SK-N-SH treated with all-trans-retinoic acid at 6 μM for 48 hours (cell line): ENCODE results near the gene GREM2.

ENCODE experiments used
- ATAC-seq: fragments of 200-7000 bp; cut with Tn5 transposase; 3 replicates; pipeline ENCODE4 v1.9.1; 2020; ENCODE audit warnings: mild to moderate bottlenecking, moderate library complexity
- ARNTL ChIP-seq: fragments of 450-650 bp; formaldehyde crosslinking; IDR thresholded peaks from 2 replicates; pipeline ENCODE4 v1.5.0; 2020; ENCODE audit warnings: low read depth, mild to moderate bottlenecking, moderate library complexity, borderline replicate concordance
- CSDC2 ChIP-seq: fragments of 250-450 bp; sonication (Bioruptor Pico); IDR thresholded peaks from 2 replicates; pipeline ENCODE4 v1.5.0; 2020; ENCODE audit warnings: mild to moderate bottlenecking, moderate library complexity
- ESRRG ChIP-seq: fragments of 250-450 bp; sonication (Bioruptor Pico); IDR thresholded peaks from 2 replicates; pipeline ENCODE4 v1.6.1; 2021; ENCODE audit warnings: mild to moderate bottlenecking
- GLIS3 ChIP-seq: fragments of 250-450 bp; sonication (Bioruptor Pico); IDR thresholded peaks from 2 replicates; pipeline ENCODE4 v1.5.0; 2020; ENCODE audit warnings: mild to moderate bottlenecking, moderate library complexity
- ISL1 ChIP-seq: fragments of 250-450 bp; sonication (Bioruptor Pico); IDR thresholded peaks from 2 replicates; pipeline ENCODE4 v2.1.2; 2022; ENCODE audit warnings: mild to moderate bottlenecking, moderate library complexity
- OSR1 ChIP-seq: fragments of 250-450 bp; sonication (Bioruptor Pico); IDR thresholded peaks from 2 replicates; pipeline ENCODE4 v1.8.0; 2022; ENCODE audit warnings: moderate library complexity, mild to moderate bottlenecking, inconsistent platforms
- PPARA ChIP-seq: fragments of 250-450 bp; sonication (Bioruptor Pico); IDR thresholded peaks from 2 replicates; pipeline ENCODE4 v1.5.0; 2020; ENCODE audit warnings: mild to moderate bottlenecking, borderline replicate concordance
- RARB ChIP-seq: fragments of 250-450 bp; sonication (Bioruptor Pico); IDR thresholded peaks from 2 replicates; pipeline ENCODE4 v1.8.0; 2021; ENCODE audit warnings: mild to moderate bottlenecking, moderate library complexity
- SNAI2 ChIP-seq: fragments of 250-450 bp; sonication (Bioruptor Pico); IDR thresholded peaks from 2 replicates; pipeline ENCODE4 v1.5.0; 2020; ENCODE audit warnings: mild to moderate bottlenecking, moderate library complexity
- TOX ChIP-seq: fragments of 250-450 bp; sonication (Bioruptor Pico); IDR thresholded peaks from 2 replicates; pipeline ENCODE4 v1.8.0; 2021; ENCODE audit warnings: mild to moderate bottlenecking, moderate library complexity, borderline replicate concordance
- ZFP3 ChIP-seq: fragments of 250-450 bp; sonication (Bioruptor Pico); IDR thresholded peaks from 2 replicates; pipeline ENCODE4 v1.5.0; 2020; ENCODE audit warnings: mild to moderate bottlenecking, moderate library complexity
- ZFP30 ChIP-seq: fragments of 450-650 bp; formaldehyde crosslinking; IDR thresholded peaks from 2 replicates; pipeline ENCODE4 v1.5.0; 2022; ENCODE audit warnings: mild to moderate bottlenecking, moderate library complexity
- ZNF565 ChIP-seq: fragments of 450-650 bp; formaldehyde crosslinking; conservative IDR thresholded peaks from 2 replicates; pipeline ENCODE4 v1.5.0; 2020; ENCODE audit warnings: low read depth, mild to moderate bottlenecking, moderate library complexity
- ZNF8 ChIP-seq: fragments of 450-650 bp; formaldehyde crosslinking; IDR thresholded peaks from 2 replicates; pipeline ENCODE4 v1.5.0; 2020; ENCODE audit warnings: mild to moderate bottlenecking, moderate library complexity
- TF ChIP-seq, protein P1 (sequence below): fragments of 250-450 bp; sonication (Bioruptor Pico); IDR thresholded peaks from 2 replicates; pipeline ENCODE4 v1.5.1; 2020; ENCODE audit warnings: low read depth, mild to moderate bottlenecking, moderate library complexity
- TF ChIP-seq, protein P2 (sequence below): fragments of 250-450 bp; sonication (Bioruptor Pico); IDR thresholded peaks from 2 replicates; pipeline ENCODE4 v1.8.0; 2020; ENCODE audit warnings: mild to moderate bottlenecking, moderate library complexity, borderline replicate concordance
- TF ChIP-seq, protein P3 (sequence below): fragments of 250-450 bp; sonication (Bioruptor Pico); IDR thresholded peaks from 2 replicates; pipeline ENCODE4 v1.5.1; 2021; ENCODE audit warnings: mild to moderate bottlenecking, moderate library complexity
- TF ChIP-seq, protein P4 (sequence below): fragments of 250-450 bp; sonication (Bioruptor Pico); IDR thresholded peaks from 2 replicates; pipeline ENCODE4 v1.8.0; 2021; ENCODE audit warnings: low read depth, mild to moderate bottlenecking, moderate library complexity, borderline replicate concordance
- TF ChIP-seq, protein P5 (sequence below): fragments of 250-450 bp; sonication (Bioruptor Pico); IDR thresholded peaks from 2 replicates; pipeline ENCODE4 v1.5.0; 2020; ENCODE audit warnings: mild to moderate bottlenecking, moderate library complexity

Gene GREM2

DNA sequence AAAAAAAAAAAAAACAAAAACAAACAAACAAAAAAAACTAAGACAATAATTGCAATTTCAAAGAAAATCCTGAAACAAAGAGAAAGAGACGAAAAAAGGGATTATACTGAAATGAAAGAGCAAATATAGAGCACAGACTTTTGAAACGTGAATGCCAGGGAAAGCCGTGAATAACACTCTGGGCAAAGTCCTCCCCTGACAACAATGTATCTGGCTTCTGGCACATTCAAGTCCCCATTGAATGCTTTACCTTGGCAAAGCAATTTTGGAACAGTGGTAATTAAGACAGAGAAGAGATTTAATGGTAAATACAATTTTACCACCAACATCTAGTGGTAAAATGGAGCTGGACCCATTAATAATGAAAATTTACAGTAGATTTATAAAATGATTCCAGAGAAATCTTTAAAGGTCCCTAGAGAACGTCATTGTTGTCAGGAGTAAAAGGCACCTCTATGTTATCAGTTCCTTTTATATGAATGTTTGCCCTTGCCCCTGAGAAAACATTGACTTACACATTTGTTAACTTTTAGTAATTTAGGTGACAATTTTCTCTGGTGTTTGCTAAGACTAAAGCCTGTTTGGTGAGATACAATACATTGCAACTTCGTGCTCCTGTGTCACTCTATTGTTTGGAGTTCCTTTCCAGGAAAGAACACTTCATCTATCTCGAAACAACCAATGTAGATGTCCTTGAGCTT is 89.7 kb downstream of the GREM2 start:
- no peak for ATAC-seq
- TF ChIP-seq SNAI2 (CRISPR knock-in tag) (no peak), TOX (CRISPR knock-in tag) (no peak), ZNF8 (CRISPR knock-in tag) (no peak), GLIS3 (CRISPR knock-in tag) (no peak), ZNF565 (CRISPR knock-in tag) (no peak), PPARA (CRISPR knock-in tag) (no peak), ZFP30 (CRISPR knock-in tag) (no peak), ARNTL (CRISPR knock-in tag) (no peak), CSDC2 (CRISPR knock-in tag) (no peak)
- TF ChIP-seq, protein P1, sequence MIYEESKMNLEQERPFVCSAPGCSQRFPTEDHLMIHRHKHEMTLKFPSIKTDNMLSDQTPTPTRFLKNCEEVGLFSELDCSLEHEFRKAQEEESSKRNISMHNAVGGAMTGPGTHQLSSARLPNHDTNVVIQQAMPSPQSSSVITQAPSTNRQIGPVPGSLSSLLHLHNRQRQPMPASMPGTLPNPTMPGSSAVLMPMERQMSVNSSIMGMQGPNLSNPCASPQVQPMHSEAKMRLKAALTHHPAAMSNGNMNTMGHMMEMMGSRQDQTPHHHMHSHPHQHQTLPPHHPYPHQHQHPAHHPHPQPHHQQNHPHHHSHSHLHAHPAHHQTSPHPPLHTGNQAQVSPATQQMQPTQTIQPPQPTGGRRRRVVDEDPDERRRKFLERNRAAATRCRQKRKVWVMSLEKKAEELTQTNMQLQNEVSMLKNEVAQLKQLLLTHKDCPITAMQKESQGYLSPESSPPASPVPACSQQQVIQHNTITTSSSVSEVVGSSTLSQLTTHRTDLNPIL (CRISPR knock-in tag): no peak
- TF ChIP-seq, protein P2, sequence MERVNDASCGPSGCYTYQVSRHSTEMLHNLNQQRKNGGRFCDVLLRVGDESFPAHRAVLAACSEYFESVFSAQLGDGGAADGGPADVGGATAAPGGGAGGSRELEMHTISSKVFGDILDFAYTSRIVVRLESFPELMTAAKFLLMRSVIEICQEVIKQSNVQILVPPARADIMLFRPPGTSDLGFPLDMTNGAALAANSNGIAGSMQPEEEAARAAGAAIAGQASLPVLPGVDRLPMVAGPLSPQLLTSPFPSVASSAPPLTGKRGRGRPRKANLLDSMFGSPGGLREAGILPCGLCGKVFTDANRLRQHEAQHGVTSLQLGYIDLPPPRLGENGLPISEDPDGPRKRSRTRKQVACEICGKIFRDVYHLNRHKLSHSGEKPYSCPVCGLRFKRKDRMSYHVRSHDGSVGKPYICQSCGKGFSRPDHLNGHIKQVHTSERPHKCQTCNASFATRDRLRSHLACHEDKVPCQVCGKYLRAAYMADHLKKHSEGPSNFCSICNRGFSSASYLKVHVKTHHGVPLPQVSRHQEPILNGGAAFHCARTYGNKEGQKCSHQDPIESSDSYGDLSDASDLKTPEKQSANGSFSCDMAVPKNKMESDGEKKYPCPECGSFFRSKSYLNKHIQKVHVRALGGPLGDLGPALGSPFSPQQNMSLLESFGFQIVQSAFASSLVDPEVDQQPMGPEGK (CRISPR knock-in tag): no peak
- TF ChIP-seq, protein P3, sequence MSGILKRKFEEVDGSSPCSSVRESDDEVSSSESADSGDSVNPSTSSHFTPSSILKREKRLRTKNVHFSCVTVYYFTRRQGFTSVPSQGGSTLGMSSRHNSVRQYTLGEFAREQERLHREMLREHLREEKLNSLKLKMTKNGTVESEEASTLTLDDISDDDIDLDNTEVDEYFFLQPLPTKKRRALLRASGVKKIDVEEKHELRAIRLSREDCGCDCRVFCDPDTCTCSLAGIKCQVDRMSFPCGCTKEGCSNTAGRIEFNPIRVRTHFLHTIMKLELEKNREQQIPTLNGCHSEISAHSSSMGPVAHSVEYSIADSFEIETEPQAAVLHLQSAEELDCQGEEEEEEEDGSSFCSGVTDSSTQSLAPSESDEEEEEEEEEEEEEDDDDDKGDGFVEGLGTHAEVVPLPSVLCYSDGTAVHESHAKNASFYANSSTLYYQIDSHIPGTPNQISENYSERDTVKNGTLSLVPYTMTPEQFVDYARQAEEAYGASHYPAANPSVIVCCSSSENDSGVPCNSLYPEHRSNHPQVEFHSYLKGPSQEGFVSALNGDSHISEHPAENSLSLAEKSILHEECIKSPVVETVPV (CRISPR knock-in tag): no peak

DNA sequence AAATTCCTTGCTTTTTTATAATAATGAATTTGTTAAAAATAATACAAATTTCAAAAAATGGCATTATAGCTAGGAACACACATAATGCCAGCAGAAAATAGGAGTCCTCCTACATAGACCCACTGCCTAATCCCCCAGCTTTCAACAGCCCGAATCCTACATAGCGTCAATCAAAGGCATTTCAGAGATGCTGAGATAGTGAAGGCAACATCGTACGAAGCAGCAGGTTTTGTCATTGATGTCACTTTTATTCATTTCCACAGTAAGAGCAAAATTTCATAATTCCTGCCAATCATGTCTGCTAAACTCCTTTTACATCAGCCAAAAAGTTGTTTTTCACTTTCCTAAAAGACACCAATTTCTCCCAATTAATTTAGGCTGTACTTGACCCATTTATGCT is 94.1 kb downstream of the GREM2 start:
- TF ChIP-seq, protein P2 (CRISPR knock-in tag): no peak
- no peak for TF ChIP-seq GLIS3 (CRISPR knock-in tag)
- TF ChIP-seq RARB: no peak
- TF ChIP-seq ZFP30 (CRISPR knock-in tag): no peak
- no peak for TF ChIP-seq ZFP3 (CRISPR knock-in tag)
- TF ChIP-seq OSR1 (CRISPR knock-in tag): no peak
- TF ChIP-seq CSDC2 (CRISPR knock-in tag): no peak
- TF ChIP-seq ESRRG: no peak
- TF ChIP-seq, protein P4, sequence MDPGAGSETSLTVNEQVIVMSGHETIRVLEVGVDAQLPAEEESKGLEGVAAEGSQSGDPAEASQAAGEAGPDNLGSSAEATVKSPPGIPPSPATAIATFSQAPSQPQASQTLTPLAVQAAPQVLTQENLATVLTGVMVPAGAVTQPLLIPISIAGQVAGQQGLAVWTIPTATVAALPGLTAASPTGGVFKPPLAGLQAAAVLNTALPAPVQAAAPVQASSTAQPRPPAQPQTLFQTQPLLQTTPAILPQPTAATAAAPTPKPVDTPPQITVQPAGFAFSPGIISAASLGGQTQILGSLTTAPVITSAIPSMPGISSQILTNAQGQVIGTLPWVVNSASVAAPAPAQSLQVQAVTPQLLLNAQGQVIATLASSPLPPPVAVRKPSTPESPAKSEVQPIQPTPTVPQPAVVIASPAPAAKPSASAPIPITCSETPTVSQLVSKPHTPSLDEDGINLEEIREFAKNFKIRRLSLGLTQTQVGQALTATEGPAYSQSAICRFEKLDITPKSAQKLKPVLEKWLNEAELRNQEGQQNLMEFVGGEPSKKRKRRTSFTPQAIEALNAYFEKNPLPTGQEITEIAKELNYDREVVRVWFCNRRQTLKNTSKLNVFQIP (CRISPR knock-in tag): no peak
- TF ChIP-seq, protein P1 (CRISPR knock-in tag): no peak
- TF ChIP-seq, protein P3 (CRISPR knock-in tag): no peak
- no peak for TF ChIP-seq ISL1
- TF ChIP-seq, protein P5, sequence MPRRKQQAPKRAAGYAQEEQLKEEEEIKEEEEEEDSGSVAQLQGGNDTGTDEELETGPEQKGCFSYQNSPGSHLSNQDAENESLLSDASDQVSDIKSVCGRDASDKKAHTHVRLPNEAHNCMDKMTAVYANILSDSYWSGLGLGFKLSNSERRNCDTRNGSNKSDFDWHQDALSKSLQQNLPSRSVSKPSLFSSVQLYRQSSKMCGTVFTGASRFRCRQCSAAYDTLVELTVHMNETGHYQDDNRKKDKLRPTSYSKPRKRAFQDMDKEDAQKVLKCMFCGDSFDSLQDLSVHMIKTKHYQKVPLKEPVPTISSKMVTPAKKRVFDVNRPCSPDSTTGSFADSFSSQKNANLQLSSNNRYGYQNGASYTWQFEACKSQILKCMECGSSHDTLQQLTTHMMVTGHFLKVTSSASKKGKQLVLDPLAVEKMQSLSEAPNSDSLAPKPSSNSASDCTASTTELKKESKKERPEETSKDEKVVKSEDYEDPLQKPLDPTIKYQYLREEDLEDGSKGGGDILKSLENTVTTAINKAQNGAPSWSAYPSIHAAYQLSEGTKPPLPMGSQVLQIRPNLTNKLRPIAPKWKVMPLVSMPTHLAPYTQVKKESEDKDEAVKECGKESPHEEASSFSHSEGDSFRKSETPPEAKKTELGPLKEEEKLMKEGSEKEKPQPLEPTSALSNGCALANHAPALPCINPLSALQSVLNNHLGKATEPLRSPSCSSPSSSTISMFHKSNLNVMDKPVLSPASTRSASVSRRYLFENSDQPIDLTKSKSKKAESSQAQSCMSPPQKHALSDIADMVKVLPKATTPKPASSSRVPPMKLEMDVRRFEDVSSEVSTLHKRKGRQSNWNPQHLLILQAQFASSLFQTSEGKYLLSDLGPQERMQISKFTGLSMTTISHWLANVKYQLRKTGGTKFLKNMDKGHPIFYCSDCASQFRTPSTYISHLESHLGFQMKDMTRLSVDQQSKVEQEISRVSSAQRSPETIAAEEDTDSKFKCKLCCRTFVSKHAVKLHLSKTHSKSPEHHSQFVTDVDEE (CRISPR knock-in tag): no peak
- TF ChIP-seq SNAI2 (CRISPR knock-in tag): no peak
- no peak for TF ChIP-seq ZNF565 (CRISPR knock-in tag)
- no peak for TF ChIP-seq ZNF8 (CRISPR knock-in tag)
- no peak for ATAC-seq
